ENCODE results near the gene MARCHF3.
"Not testable (repeated sequence)": the region's sequence is repeated elsewhere in the genome, so short reads cannot be mapped to it uniquely, and the experiment has no call there.

GRCh38 chr5:127053551-127053950, 23.2 kb upstream of the MARCHF3 start:
- TF ChIP-seq CTCF (conservative IDR thresholded peaks at IDR 0.05); ZFX (IDR thresholded peaks at IDR 0.05): not testable (repeated sequence)

Data from C4-2B (cell line).